Stimulated activated effector memory CD8-positive, alpha-beta T cell treated with anti-CD3 and anti-CD28 coated beads, Interleukin-12 subunit alpha, Interleukin-12 subunit beta, amount 100 ng/mL, for 72 hours (primary cell): ENCODE measurements around the gene JARID2.
A peak's percentile ranks its signal among the peaks of the same experiment; 100 is the strongest.

ENCODE experiments used
- ATAC-seq: fragments of 150-1000 bp; cut with Tn5 transposase; 2 replicates; pipeline ENCODE4 v1.10.0; 2021
- DNase-seq, 2 donors: peaks; one replicate each; pipeline ENCODE4 v3.0.0; 2021 to 2022; ENCODE audit warnings: low spot score in 2 of 2
- H3K27ac Mint-ChIP-seq: one replicate; pipeline ENCODE4 v1.8.0; 2022; ENCODE audit warnings: mild to moderate bottlenecking, mixed read lengths
- H3K36me3 Mint-ChIP-seq: one replicate; pipeline ENCODE4 v1.8.0; 2022; ENCODE audit warnings: mild to moderate bottlenecking, mixed read lengths
- H3K4me1 Mint-ChIP-seq: one replicate; pipeline ENCODE4 v1.8.0; 2022; ENCODE audit warnings: mixed read lengths
- H3K4me3 Mint-ChIP-seq: one replicate; pipeline ENCODE4 v1.8.0; 2022; ENCODE audit warnings: mild to moderate bottlenecking, mixed read lengths
- H3K9me3 Mint-ChIP-seq: one replicate; pipeline ENCODE4 v1.8.0; 2022; ENCODE audit warnings: mixed read lengths

The JARID2 gene

GRCh38 chr6:15380351-15380750 is 134.5 kb downstream of the JARID2 start:
- no peak for ATAC-seq
- no peaks in the 10 kb centered on the region for H3K9me3 Mint-ChIP-seq
- H3K36me3 Mint-ChIP-seq, result peaks cover 68% of the 10 kb centered on the region
- DNase-seq, result no peak
- peaks cover 35% of the 10 kb centered on the region for H3K4me1 Mint-ChIP-seq
- H3K4me3 Mint-ChIP-seq, result no peak overlapping the region
- H3K27ac Mint-ChIP-seq, result no peak overlapping the region

- peaks cover 54% of the 10 kb centered on the region for H3K36me3 Mint-ChIP-seq
- no peaks in the 10 kb centered on the region for H3K9me3 Mint-ChIP-seq
- ATAC-seq (no peak), DNase-seq (no peak)
- H3K27ac Mint-ChIP-seq, result no peak overlapping the region
- peaks cover 47% of the 10 kb centered on the region for H3K4me1 Mint-ChIP-seq
- H3K4me3 Mint-ChIP-seq, result no peak overlapping the region
These were observed 136.2 kb downstream of the JARID2 start for GRCh38 chr6:15382089-15382488.

GRCh38 chr6:15382712-15383111 is 136.8 kb downstream of the JARID2 start:
- no peaks in the 10 kb centered on the region for H3K9me3 Mint-ChIP-seq
- ATAC-seq (no peak), DNase-seq (no peak)
- H3K36me3 Mint-ChIP-seq, result peaks cover 53% of the 10 kb centered on the region
- peaks cover 50% of the 10 kb centered on the region for H3K4me1 Mint-ChIP-seq
- H3K4me3 Mint-ChIP-seq, result no peak overlapping the region
- H3K27ac Mint-ChIP-seq, result no peak overlapping the region

- DNase-seq (no peak), ATAC-seq (no peak)
- Mint-ChIP-seq H3K4me1 (peaks cover 72% of the 10 kb centered on the region), H3K9me3 (no peaks in the 10 kb centered on the region), H3K27ac (peak overlapping the region; percentile 9), H3K4me3 (no peak overlapping the region), H3K36me3 (peaks cover 31% of the 10 kb centered on the region)
These were observed 139.0 kb downstream of the JARID2 start for GRCh38 chr6:15384901-15385300.

GRCh38 chr6:15385521-15385920 is 139.7 kb downstream of the JARID2 start:
- no peak for ATAC-seq
- no peak for DNase-seq
- Mint-ChIP-seq H3K9me3 (no peaks in the 10 kb centered on the region), H3K27ac (peak overlapping the region; percentile 74), H3K36me3 (peaks cover 25% of the 10 kb centered on the region), H3K4me1 (peaks cover 79% of the 10 kb centered on the region), H3K4me3 (no peak overlapping the region)

GRCh38 chr6:15386110-15386755 is 140.4 kb downstream of the JARID2 start:
- Mint-ChIP-seq H3K36me3 (peaks cover 29% of the 10 kb centered on the region), H3K4me3 (no peak overlapping the region), H3K4me1 (peaks cover 85% of the 10 kb centered on the region), H3K9me3 (no peaks in the 10 kb centered on the region), H3K27ac (peak overlapping the region; percentile 74)
- no peak for DNase-seq
- no peak for ATAC-seq

GRCh38 chr6:15386756-15387112 is 140.9 kb downstream of the JARID2 start:
- Mint-ChIP-seq H3K4me3 (no peak overlapping the region), H3K27ac (peak overlapping the region; percentile 74), H3K4me1 (peaks cover 85% of the 10 kb centered on the region), H3K36me3 (peaks cover 24% of the 10 kb centered on the region), H3K9me3 (no peaks in the 10 kb centered on the region)
- DNase-seq (no peak), ATAC-seq (peak; percentile 73)

- no peaks in the 10 kb centered on the region for H3K9me3 Mint-ChIP-seq
- peaks cover 86% of the 10 kb centered on the region for H3K4me1 Mint-ChIP-seq
- peak; percentile 93 for ATAC-seq
- H3K36me3 Mint-ChIP-seq, result peaks cover 22% of the 10 kb centered on the region
- H3K4me3 Mint-ChIP-seq, result peak overlapping the region; percentile 31
- DNase-seq, result peak in 1 of 2 donors; percentile 62
- H3K27ac Mint-ChIP-seq, result peak overlapping the region; percentile 74
These were observed 141.2 kb downstream of the JARID2 start for GRCh38 chr6:15387118-15387517.

- Mint-ChIP-seq H3K9me3 (no peaks in the 10 kb centered on the region), H3K27ac (no peak overlapping the region), H3K4me3 (no peak overlapping the region), H3K4me1 (peaks cover 87% of the 10 kb centered on the region), H3K36me3 (peaks cover 26% of the 10 kb centered on the region)
- DNase-seq (no peak), ATAC-seq (no peak)
These were observed 143.4 kb downstream of the JARID2 start for GRCh38 chr6:15389084-15389764.

- no peaks in the 10 kb centered on the region for H3K9me3 Mint-ChIP-seq
- H3K4me3 Mint-ChIP-seq, result no peak overlapping the region
- no peak for DNase-seq
- no peak for ATAC-seq
- no peak overlapping the region for H3K27ac Mint-ChIP-seq
- H3K36me3 Mint-ChIP-seq, result peaks cover 30% of the 10 kb centered on the region
- H3K4me1 Mint-ChIP-seq, result peaks cover 84% of the 10 kb centered on the region
These were observed 144.2 kb downstream of the JARID2 start for GRCh38 chr6:15389765-15390723.

- Mint-ChIP-seq H3K4me1 (peaks cover 74% of the 10 kb centered on the region), H3K36me3 (peaks cover 34% of the 10 kb centered on the region), H3K27ac (peak overlapping the region; percentile 2), H3K4me3 (no peak overlapping the region), H3K9me3 (no peaks in the 10 kb centered on the region)
- ATAC-seq, result no peak
- no peak for DNase-seq
These were observed 145.6 kb downstream of the JARID2 start for GRCh38 chr6:15391500-15391899.

GRCh38 chr6:15392182-15392581 is 146.3 kb downstream of the JARID2 start:
- DNase-seq, result no peak
- no peaks in the 10 kb centered on the region for H3K9me3 Mint-ChIP-seq
- H3K36me3 Mint-ChIP-seq, result peaks cover 34% of the 10 kb centered on the region
- no peak for ATAC-seq
- no peak overlapping the region for H3K27ac Mint-ChIP-seq
- H3K4me1 Mint-ChIP-seq, result peaks cover 67% of the 10 kb centered on the region
- no peak overlapping the region for H3K4me3 Mint-ChIP-seq

- DNase-seq (no peak), ATAC-seq (no peak)
- H3K4me1 Mint-ChIP-seq, result peaks cover 60% of the 10 kb centered on the region
- H3K4me3 Mint-ChIP-seq, result no peak overlapping the region
- no peak overlapping the region for H3K27ac Mint-ChIP-seq
- H3K9me3 Mint-ChIP-seq, result no peaks in the 10 kb centered on the region
- H3K36me3 Mint-ChIP-seq, result peaks cover 29% of the 10 kb centered on the region
These were observed 147.7 kb downstream of the JARID2 start for GRCh38 chr6:15393605-15394004.

GRCh38 chr6:15395087-15395486 is 149.2 kb downstream of the JARID2 start:
- Mint-ChIP-seq H3K36me3 (peaks cover 29% of the 10 kb centered on the region), H3K27ac (no peak overlapping the region), H3K4me3 (no peak overlapping the region), H3K4me1 (peaks cover 60% of the 10 kb centered on the region), H3K9me3 (no peaks in the 10 kb centered on the region)
- ATAC-seq, result peak; percentile 73
- DNase-seq, result no peak

- no peak for ATAC-seq
- H3K4me3 Mint-ChIP-seq, result no peak overlapping the region
- peaks cover 57% of the 10 kb centered on the region for H3K4me1 Mint-ChIP-seq
- no peak overlapping the region for H3K27ac Mint-ChIP-seq
- DNase-seq, result no peak
- peaks cover 22% of the 10 kb centered on the region for H3K36me3 Mint-ChIP-seq
- no peaks in the 10 kb centered on the region for H3K9me3 Mint-ChIP-seq
These were observed 150.9 kb downstream of the JARID2 start for GRCh38 chr6:15396808-15397207.
